GM19397 (cell line): ENCODE results near the gene KRTAP5-7.
"Not testable (repeated sequence)": the region's sequence is repeated elsewhere in the genome, so short reads cannot be mapped to it uniquely, and the experiment has no call there.

Experiments
- ATAC-seq: cut with Tn5 transposase; IDR thresholded peaks from one replicate; pipeline ENCODE4 v1.9.1; 2021; ENCODE audit warnings: mild to moderate bottlenecking, moderate library complexity; ENCODE audit not compliant: unreplicated experiment

KRTAP5-7 gene

DNA sequence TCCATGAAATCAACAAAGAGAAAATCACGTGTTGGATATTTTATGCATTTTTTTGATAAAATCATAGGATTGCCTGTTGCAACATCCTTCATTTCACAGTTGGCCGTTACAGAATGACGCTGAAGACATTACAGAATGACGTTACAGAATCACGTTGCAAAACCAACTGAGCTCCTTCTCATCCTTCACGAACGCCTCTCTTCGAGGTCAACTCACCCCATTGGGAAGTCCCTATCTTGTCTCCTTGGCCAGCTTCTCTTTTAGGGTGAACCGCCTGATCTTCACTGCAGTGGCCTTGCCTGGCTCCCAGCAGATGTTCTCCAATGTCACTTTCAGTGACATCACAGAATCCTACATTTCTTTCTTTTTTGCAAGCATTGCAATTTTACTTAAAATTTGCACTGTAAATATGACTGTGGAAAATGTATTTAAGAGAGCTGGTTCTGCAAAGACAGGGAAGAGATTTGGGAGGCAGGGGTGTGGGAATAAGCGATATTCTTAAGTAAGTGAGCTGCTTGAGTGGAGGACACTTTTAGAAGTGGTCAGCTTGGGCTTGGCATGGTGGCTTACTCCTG, 5.1 kb downstream of the KRTAP5-7 start:
- no peak for ATAC-seq

DNA sequence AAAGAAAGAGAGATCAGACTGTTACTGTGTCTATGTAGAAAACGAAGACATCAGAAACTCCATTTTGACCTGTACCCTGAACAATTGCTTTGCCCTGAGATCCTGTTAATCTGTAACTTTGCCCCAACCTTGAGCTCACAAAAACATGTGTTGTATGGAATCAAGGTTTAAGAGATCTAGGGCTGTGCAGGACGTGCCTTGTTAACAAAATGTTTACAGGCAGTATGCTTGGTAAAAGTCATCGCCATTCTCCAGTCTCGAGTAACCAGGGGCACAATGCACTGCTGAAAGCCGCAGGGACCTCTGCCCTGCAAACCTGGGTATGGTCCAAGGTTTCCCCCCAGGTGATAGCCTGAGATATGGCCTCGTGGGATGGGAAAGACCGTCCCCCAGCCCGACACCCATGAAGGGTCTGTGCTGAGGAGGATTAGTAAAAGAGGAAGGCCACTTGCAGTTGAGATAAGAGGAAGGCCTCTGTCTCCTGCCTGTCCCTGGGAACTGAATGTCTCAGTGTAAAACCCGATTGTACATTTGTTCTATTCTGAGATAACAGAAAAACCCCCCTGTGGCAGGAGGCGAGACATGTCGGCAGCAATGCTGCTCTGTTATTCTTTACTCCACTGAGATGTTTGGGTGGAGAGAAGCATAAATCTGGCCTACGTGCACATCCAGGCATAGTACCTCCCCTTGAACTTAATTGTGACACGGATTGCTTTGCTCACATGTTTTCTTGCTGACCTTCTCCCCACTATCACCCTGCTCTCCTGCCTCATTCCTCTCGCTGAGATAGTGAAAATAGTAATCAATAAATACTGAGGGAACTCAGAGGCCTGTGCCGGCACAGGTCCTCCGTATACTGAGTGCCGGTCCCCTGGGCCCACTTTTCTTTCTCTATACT, 7.9 kb downstream of the KRTAP5-7 start:
- not testable (repeated sequence) for ATAC-seq

DNA sequence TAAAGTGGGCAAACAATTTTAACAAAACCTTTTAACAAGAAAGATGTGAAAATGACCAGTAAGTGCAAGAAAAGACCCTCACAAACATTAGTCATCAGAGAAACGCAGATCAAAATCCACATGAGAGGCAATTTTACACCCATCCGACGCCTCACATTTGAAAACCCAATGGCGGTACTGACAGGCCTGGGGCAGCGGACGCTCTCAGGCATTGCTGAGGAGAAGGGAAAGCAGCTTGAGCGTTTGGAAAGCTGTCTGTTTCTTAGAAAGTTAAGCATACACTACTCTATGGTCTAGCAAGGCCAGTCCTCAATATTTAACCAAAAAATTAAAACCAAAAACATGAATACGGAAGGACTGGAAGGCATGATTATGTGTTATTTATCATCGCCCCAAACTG, 8.8 kb downstream of the KRTAP5-7 start:
- ATAC-seq, result no peak

DNA sequence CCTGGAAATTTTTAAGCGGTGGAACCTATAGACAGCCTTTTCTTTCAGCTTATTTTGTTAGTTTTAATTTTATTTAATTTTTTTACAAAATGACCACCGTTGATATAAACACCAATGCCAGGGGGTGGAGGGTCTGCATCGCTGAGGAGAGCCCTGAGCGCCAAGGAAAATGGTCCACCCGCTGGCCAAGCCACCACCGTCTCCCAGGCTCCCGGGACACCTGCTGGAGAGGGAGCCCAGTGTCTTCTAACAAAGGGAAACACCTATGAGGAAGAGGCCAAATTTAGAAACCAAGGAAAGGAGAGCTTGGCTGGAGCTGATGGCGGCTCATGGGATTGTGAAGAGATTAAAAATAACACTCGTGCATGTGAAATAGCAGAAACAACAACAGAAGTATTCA, 10.5 kb downstream of the KRTAP5-7 start:
- ATAC-seq, result no peak

DNA sequence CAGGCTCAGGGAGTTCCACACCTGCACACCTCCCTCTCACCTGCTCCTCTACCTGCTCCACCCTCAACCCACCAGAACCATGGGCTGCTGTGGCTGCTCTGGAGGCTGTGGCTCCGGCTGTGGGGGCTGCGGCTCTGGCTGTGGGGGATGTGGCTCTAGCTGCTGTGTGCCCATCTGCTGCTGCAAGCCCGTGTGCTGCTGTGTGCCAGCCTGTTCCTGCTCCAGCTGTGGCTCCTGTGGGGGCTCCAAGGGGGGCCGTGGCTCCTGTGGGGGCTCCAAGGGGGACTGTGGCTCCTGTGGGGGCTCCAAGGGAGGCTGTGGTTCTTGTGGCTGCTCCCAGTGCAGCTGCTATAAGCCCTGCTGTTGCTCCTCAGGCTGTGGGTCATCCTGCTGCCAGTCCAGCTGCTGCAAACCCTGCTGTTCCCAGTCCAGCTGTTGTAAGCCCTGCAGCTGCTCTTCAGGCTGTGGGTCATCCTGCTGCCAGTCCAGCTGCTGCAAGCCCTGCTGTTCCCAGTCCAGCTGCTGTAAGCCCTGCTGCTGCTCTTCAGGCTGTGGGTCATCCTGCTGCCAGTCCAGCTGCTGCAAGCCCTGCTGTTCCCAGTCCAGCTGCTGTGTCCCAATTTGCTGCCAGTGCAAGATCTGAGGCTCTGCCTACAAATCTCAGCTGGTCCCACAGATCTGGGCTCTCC, 11.1 kb downstream of the KRTAP5-7 start, which contains the start of gene KRTAP5-8:
TSS of gene KRTAP5-8 (plus strand) at position 49 of the 689 bp plus-strand sequence. CDS start at position 80, 31 bp downstream.
- not testable (repeated sequence) for ATAC-seq

DNA sequence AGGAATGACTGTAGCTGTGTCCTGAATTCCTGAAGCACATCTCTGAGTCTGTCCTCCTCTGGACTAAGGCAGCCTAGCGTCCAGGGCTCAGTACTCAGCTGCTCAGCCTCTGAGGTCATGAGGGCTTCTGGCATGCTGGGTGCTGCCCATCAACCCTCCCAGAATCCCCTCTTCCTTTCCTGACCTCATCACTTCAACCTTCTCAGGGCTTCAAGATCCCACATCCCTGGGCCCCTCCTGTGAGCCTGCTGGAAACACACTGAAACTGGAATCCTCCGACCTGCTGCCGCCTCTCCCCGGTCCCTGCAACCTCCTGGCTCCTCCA, 11.6 kb downstream of the KRTAP5-7 start:
- ATAC-seq, result no peak

DNA sequence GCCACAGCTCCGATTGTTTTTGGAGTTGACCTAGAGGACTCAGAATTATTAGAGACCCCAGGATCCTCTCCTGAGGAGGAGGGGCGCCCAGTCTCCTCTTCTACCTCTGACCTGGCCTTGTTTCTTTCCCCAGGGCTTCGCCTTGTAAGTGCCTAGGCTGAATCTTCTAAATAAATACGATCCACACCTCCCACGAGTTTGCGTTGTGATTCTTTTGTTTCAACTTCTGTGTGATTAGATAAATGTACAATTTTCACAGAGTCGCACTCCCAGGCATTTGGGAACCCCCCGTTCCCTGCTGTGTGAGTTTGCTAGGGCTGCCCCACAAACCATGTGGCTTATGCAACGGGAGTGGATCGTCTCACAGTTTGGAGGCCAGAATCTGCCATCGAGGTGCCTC, 11.9 kb downstream of the KRTAP5-7 start:
- ATAC-seq, result no peak

DNA sequence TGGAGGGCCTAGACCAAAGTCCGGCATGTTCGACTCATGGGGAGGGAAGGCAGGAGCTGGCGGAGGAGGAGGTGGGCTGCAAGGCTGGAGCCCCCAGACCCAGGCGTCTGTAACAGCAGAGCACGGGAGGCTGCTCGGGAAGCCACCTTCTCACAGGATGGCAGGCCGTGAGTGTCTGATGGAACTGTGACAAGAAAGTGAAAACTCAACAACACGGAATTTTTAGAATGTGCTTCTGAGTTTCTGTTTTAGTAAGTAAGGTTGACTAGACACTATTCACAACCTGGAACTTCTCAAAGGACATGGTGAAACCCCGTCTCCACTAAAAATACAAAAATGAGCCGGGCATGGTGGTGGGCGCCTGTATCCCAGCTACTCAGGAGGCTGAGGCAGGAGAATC, 12.9 kb downstream of the KRTAP5-7 start:
- not testable (repeated sequence) for ATAC-seq

DNA sequence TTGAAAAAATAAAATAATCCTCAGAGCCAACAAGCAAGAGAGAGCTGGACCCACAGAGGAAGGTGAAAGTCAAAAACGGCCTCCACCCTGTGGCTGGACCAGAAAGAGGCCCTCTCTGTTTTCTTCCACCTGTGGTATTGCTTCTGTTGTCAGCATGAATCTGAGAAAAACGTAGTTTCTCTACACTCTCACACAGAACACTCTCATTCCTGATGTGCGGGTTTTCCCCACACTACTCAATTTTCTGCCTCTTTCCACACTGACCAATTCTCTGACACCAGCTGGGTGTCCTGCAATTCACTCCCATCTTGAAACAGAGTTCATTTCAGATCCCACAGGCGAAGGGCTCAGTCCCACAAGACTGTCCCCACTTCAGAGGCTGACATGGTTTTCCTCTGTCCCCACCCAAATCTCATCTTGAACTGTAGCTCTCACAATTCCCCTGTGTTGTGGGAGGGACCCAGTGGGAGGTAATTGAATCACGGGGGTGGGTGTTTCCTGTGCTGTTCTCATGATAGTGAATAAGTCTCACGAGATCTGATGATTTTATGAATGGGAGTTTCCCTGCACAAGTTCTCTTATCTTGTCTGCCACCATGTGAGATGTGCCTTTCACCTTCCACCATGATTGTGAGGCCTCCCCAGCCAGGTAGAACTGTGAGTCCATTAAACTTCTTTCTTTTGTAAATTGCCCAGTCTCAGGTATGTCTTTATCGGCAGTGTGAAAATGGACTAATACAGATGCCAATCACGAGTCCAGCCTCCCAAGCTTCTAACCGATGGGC, 13.6 kb downstream of the KRTAP5-7 start:
- not testable (repeated sequence) for ATAC-seq

DNA sequence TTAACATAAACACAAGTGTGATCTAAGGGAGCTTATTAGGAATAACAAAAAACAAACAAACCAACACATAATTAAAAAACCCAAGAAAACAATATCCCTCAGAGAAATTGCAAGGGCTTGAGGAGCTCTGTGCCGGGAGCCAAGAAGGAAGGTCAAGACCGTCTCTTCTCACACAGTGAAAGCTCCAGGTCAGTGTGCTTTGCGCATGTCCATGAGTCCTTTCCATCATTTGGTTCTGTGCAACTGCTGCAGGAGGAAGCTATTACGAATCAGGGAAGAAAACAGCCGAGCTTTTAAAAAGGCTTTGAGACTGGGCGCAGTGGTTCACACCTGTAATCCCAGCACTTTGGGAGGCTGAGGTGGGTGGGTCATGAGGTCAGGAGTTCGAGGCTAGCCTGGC, 15.3 kb downstream of the KRTAP5-7 start:
- no peak for ATAC-seq

DNA sequence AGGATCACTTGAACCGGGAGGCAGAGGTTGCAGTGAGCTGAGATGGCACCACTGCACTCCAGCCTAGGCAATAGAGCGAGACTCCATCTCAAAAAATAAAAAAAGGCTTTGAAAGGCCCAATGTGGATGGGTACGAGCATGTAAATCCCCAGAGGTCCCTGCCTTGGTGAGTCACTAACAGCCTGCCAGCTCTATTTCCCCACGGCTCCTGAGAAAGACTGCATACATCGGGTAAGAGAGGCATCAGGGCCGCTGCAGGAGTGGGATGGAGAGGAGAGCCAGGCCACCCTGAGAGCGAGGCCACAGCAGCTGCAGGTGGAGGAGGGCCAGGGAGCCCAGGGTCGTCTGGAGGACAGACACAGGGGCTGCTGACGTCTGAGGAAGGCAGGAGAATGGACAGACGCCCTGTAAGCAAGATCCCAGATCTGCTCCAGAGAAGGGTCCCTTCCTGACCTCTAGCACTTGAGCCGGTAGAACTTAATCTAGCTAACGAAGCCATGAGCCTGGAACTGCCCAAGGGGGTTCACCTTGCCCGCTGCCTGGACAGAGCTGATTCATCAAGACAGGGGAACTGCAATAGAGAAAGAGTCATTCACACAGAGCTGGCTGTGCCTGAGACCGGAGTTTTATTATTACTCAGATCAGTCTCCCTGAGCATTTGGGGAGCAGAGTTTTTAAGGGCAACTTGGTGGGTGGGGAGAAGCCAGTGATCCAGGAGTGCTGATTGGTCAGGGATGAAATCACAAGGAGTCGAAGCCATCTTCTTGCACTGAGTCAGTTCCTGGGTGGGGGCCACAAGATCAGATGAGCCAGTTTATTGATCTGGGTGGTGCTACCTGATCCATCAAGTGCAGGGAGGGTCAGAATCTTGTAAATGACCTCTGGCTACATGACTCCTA, 16.1 kb downstream of the KRTAP5-7 start:
- no peak for ATAC-seq

DNA sequence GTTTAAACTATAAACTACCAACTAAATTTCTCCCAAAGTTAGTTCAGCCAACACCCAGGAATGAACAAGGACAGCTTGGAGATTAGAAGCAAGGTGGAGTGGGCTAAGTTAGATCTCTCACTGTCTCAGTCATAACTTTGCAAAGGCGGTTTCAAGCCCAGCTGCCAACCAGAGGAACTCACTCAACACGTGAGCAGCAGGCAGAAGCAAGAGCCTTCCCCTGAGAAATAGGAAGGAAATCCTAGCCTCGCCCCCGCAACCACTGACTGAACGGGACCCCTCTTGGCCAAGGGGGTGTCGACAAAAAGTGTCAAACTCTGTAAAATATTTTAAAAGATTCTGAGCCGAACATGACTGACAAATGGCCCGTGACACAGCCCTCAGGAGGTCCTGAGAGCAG, 16.8 kb downstream of the KRTAP5-7 start:
- no peak for ATAC-seq

DNA sequence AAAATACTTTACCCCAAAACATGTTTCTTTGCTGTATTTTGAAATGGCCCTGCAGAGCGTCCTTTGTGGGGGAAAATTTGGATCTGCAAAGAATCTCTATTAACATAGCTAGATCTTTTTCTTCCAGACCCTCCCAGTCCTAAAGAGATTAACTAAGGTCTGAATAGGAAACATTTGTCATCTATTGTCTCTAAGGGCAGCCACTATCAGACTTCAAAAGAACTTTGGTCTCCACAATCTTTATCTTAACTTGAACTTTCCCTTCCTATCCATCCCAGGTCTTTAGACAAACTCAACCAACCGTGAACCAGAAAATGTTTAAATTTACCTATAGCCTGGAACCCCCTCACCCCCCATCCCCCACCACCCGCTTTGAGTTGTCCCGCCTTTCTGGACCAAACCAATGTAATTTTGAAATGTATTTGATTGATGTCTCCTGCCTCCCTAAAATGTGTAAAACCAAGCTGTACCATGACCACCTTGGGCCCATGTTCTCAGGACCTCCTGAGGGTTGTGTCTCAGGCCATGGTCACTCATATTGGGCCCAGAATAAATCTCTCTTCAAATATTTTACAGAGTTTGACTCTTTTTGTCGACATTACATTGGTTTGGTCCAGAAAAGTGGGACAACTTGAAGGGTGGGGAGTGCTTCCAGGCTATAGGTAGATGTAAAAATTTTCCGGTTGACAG, 17.6 kb downstream of the KRTAP5-7 start:
- ATAC-seq, result no peak

DNA sequence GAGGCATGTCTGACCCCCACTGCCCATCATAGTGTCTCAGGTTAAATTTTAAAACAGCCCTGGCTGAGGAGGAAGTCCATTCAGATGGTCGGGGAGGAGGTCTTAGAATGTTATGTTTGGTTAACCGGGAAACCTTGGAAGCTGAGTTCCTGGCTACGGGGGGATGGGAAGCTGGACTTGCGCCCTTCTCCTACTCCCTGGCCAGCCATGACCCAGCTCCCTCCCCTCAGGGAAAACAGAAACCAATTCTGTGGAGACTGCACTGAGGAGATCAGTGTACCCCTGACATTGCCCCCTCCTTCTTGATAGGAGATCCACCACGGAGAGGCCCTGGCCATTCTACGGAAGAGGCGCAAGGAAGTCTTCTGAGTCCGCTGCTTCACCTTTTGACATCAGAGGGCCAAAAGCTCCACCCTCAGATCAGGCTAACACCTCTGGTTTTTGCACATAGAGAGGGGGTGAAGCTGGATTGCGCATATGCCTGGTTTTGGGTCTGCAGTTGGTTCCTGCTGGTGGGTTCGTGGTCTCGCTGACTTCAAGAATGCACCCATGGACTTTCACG, 18.4 kb downstream of the KRTAP5-7 start:
- no peak for ATAC-seq

DNA sequence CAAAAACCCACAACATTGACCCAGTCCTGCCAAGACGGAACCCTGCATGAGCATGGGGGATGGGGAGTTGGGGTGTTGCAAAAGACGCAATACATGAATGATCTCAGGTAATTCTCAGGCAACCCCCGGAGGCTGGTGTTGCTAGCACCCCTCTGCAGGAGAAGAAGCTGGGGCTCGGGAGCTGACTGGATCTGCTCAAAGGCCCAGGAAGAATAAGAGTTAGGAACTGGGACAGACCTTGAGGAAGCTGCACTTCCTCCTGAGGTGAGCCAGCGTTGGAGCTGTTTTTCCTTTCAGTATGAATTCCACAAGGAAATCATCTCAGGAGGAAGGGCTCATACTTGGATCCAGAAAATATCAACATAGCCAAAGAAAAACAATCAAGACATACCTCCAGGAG, 21.1 kb downstream of the KRTAP5-7 start, which contains the start of gene KRTAP5-9:
TSS of gene KRTAP5-9 (plus strand) at position 301 of the 400 bp plus-strand sequence. CDS start 238 bp downstream, outside the sequence.
- no peak for ATAC-seq

DNA sequence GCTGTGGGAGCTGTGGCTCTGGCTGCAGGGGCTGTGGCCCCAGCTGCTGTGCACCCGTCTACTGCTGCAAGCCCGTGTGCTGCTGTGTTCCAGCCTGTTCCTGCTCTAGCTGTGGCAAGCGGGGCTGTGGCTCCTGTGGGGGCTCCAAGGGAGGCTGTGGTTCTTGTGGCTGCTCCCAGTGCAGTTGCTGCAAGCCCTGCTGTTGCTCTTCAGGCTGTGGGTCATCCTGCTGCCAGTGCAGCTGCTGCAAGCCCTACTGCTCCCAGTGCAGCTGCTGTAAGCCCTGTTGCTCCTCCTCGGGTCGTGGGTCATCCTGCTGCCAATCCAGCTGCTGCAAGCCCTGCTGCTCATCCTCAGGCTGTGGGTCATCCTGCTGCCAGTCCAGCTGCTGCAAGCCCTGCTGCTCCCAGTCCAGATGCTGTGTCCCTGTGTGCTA, 21.7 kb downstream of the KRTAP5-7 start:
- no peak for ATAC-seq

DNA sequence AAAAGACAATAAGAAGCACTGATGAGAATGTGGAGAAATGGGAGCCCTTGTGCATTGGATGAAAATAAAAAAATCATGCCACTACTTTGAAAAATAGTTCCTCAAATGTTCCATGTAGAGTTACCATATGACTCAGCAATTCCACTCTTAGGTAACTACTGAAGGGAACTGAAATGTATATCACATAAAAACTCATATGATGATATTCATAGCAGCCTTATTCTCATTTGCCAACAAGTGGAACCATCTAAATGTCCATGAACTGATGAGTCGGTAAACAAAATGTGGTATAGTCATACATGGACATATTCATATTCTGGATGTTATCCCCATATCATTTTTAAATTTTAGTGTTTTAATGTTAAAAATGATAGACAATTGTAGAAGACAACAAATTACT, 24.6 kb downstream of the KRTAP5-7 start:
- no peak for ATAC-seq

DNA sequence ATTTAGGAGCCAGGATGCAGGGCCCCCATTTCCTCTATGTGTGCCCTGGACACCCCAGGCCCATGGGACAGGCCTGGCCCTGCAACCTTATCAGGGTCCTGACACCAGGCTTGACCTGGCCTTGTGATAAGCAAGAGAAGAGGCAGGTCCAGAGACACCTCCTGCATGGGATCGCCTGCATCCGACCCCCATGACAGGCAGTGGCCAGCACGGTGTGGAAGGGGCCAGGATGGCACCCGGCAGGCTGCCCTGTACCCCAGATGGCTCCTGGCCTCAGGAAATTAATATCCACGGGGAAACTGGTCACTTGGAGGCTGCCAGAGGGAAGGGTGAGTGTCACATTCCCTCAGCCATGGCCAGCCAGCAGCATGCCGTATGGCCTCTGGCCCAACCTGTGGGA, 27.9 kb downstream of the KRTAP5-7 start:
- no peak for ATAC-seq

DNA sequence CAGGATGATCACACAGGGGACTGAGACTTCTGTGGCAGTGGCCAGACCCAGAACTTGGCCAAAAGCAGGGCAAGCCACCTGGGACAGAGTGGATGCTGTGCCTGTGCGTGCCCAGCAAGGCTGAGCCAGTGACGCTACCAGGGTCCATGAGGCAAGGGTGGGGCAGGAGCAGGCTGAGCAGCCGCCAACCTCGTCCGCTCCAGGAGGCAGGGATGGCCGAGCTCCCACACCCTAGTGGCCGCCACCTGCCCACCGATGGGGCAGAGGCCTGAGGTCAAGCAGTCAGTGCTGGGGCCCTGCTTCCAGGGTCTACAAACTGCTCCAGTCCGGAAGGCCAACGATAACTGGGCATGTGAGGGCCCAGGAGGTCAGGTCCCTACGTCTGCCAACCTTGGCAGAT, 28.4 kb downstream of the KRTAP5-7 start:
- no peak for ATAC-seq
